Astrocyte (in vitro differentiated cells and primary cell): ENCODE measurements around the gene CMSS1.

Experiments
- CTCF ChIP-seq: IDR thresholded peaks from 2 replicates; pipeline ENCODE4 v1.5.1; 2011; ENCODE audit warnings: low read depth, mild to moderate bottlenecking, inconsistent platforms, low read length, moderate library complexity; ENCODE audit not compliant: insufficient read depth
- EZH2 ChIP-seq: IDR thresholded peaks from 2 replicates; pipeline ENCODE4 v1.6.1; 2012; ENCODE audit warnings: mild to moderate bottlenecking, low read length, inconsistent platforms; ENCODE audit not compliant: insufficient read depth

GRCh38 chr3:100155590-100155989 is 337.9 kb downstream of the CMSS1 start:
- TF ChIP-seq CTCF = no peak
- no peak for TF ChIP-seq EZH2
